Renal cortical epithelial cell (primary cell): ENCODE results near the gene METTL14. TPM values are rescaled to one million over a fixed set of nuclear protein-coding genes. Genes with fewer than 3 reads are reported as not detected.

Source experiments
- DNase-seq: peaks from one replicate; pipeline ENCODE4 v3.0.0-alpha.2; 2011; ENCODE audit warnings: low read depth
- total RNA-seq: library from RNA; depleted of rRNA; stranded (reverse); fragments of >200 nt; gene quantifications from 2 replicates; pipeline ENCODE4 v1.2.3, GENCODE V29; 2014

The METTL14 gene
- total RNA-seq, 1 donor from 2014 or later = 96.4 TPM

- DNase-seq = no peak
Measured at GRCh38 chr4:118759481-118759880, 74.3 kb downstream of the METTL14 start.

- DNase-seq = no peak
Measured at GRCh38 chr4:118760092-118760491, 74.9 kb downstream of the METTL14 start.

GRCh38 chr4:118760493-118760892 is 75.3 kb downstream of the METTL14 start:
- no peak for DNase-seq

- no peak for DNase-seq
Measured at GRCh38 chr4:118761397-118762016, 76.3 kb downstream of the METTL14 start.

GRCh38 chr4:118762155-118762554 is 77.0 kb downstream of the METTL14 start:
- no peak for DNase-seq

- no peak for DNase-seq
Measured at GRCh38 chr4:118762730-118763477, 77.7 kb downstream of the METTL14 start.

Other genes starting within 250 kb of the METTL14 start
- gene SEC24D, start 150.7 kb downstream of the METTL14 start, total RNA-seq = 42.5 and 62.1 TPM in 2 replicates
- gene SYNPO2, start 203.5 kb downstream of the METTL14 start, total RNA-seq = 0.35 and 1.2 TPM in 2 replicates